Right lobe of liver (tissue), 6 donors: ENCODE measurements around the gene SLC17A7. TPM values are rescaled to one million over a fixed set of nuclear protein-coding genes. Genes with fewer than 3 reads are reported as not detected.

ENCODE experiments used
- ATAC-seq, 4 donors: fragments of 200-7000 bp; cut with Tn5 transposase; one replicate each; pipeline ENCODE4 v1.9.1; 2020; ENCODE audit warnings: mild to moderate bottlenecking in 4 of 4, moderate library complexity in 4 of 4
- DNase-seq, 3 donors: peaks; one replicate each; pipeline ENCODE4 v3.0.0-alpha.2; 2020
- H3K27ac ChIP-seq, 3 donors: fragments of 200-600 bp; one replicate each; pipeline ENCODE4 v1.8.0; 2022
- H3K27me3 ChIP-seq, 2 donors: fragments of 200-600 bp; one replicate each; pipeline ENCODE4 v1.8.0; 2022
- H3K36me3 ChIP-seq, 4 donors: fragments of 200-600 bp; sonication (generic) in 1 of 4; one replicate each; pipeline versions ENCODE4 v1.5.1 to v1.8.0; 2017 to 2022; ENCODE audit warnings: control low read depth in 1 of 4
- H3K4me1 ChIP-seq, 4 donors: fragments of 200-600 bp; sonication (generic) in 1 of 4; one replicate each; pipeline versions ENCODE4 v1.5.1 to v1.8.0; 2017 to 2022; ENCODE audit warnings: control low read depth in 1 of 4
- H3K4me3 ChIP-seq, 3 donors: fragments of 200-600 bp; one replicate each; pipeline ENCODE4 v1.8.0; 2022
- H3K9me3 ChIP-seq, 4 donors: fragments of 200-600 bp; sonication (generic) in 1 of 4; one replicate each; pipeline versions ENCODE4 v1.5.1 to v1.8.0; 2017 to 2022; ENCODE audit warnings: control low read depth in 1 of 4
- CTCF ChIP-seq, 4 donors: fragments of 200-600 bp in 3 of 4; fragments of 450-650 bp in 1 of 4; IDR thresholded peaks; one replicate each; pipeline versions ENCODE4 v1.5.1 to v1.8.0; 2016 to 2022; ENCODE audit warnings: antibody characterized with exemption in 4 of 4, mild to moderate bottlenecking in 2 of 4
- POLR2A ChIP-seq: fragments of 450-650 bp; IDR thresholded peaks from one replicate; pipeline ENCODE4 v1.6.1; 2017; ENCODE audit warnings: antibody characterized with exemption, mild to moderate bottlenecking
- WGBS: methylation state at CpG from one replicate; pipeline ENCODE4 v1.1.6; 2018; ENCODE audit warnings: low coverage, low lambda C conversion rate; ENCODE audit not compliant: insufficient coverage; ENCODE audit errors: missing lambda C conversion rate; 5-methylcytosine and 5-hydroxymethylcytosine counted together
- intact Hi-C, 2 donors: fragments of 100-400 bp; cut with DNase I; formaldehyde crosslinking; loops; one replicate each; pipeline versions ENCODE4 v1.11.2 to v1.14.1; 2022
- total RNA-seq, 6 experiments: library from RNA; depleted of rRNA in 2 of 6; stranded (reverse); fragments of >200 nt in 2 of 6; fragmentation: NEBNext Ultra II Directional in 3 of 6; extraction: Animal tissue kit (Norgen Biotek cat#: 25700) in 3 of 6; gene quantifications; one replicate each; pipeline versions ENCODE4 v1.1.0 to v1.2.4, GENCODE V29; 2016 to 2023
- donor health status: DM: no; HTN: yes; CAD: no.
- donor health status: DM: no; HTN: no; CAD: no.
- donor health status: DM: no; HTN: no; CAD: no.
- donor health status: DM: no; HTN: yes; CAD: no.
- donor health status: DM: no; HTN: yes; CAD: no.

The SLC17A7 gene
- total RNA-seq, 6 experiments from 2014 or later: 0.13 TPM; not detected in 5

DNA sequence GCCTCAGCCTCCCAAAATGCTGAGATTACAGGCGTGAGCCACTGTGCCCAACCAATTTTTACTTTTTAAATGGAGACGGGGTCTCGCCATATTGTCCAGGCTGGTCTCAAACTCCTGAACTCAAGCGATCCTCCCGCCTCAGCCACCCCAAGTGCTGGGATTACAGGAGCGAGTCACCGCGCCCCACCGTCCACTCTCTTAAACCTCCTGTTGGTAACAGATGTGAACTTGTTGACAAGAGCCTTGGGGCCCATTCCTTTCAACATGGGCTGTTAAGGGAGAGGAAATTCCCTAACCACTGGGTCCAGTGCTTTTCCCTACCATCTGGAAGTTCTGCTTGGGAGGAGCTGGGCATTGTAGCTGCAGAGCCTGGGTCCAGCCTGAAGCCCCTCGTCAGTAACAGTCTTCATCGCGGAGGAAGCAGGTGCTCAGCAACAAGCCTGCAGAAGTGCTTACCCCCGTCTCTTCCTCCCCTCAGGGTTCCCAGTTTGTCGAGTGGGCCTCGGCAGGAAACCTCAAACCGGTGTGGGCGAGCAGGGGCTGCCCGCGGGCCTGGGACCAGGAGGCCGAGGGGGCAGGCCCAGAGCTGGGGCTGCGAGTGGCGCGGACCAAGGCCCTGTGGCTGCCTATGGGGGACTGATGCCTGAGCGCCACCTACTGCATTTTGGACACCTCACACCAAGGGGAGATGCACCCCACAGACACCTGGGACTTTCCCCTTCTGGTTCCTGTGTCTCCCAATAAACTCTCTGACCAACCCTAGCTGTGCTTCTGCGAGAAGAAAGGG lies 28.7 kb upstream of the SLC17A7 start:
- H3K27ac ChIP-seq: no peak overlapping the region
- intact Hi-C loops: no loop called here
- no peak for TF ChIP-seq POLR2A
- TF ChIP-seq CTCF (IDR thresholded peaks at IDR 0.05): peak in 2 of 4 donors; percentile 8 to 15
- DNase-seq (no peak), ATAC-seq (peak; percentile 3 to 48 (median 22))
- H3K36me3 ChIP-seq: no peaks in the 10 kb centered on the region
- no peaks in the 10 kb centered on the region for H3K9me3 ChIP-seq
- WGBS: 85% methylated on average over 6 of the region's 25 CpGs
- peaks cover 0 to 5% (median 0%) of the 10 kb centered on the region in 4 donors for H3K4me1 ChIP-seq
- no peaks in the 10 kb centered on the region for H3K27me3 ChIP-seq
- no peak overlapping the region for H3K4me3 ChIP-seq

- no peaks in the 10 kb centered on the region for H3K9me3 ChIP-seq
- H3K4me3 ChIP-seq: no peak overlapping the region
- WGBS: 53% methylated on average over 10 of the region's 15 CpGs
- no peak overlapping the region for H3K27ac ChIP-seq
- intact Hi-C loops: no loop called here
- H3K4me1 ChIP-seq: peaks cover 0 to 5% (median 0%) of the 10 kb centered on the region in 4 donors
- TF ChIP-seq POLR2A: no peak
- TF ChIP-seq CTCF (IDR thresholded peaks at IDR 0.05): no peak
- H3K36me3 ChIP-seq: no peaks in the 10 kb centered on the region
- DNase-seq: no peak
- no peaks in the 10 kb centered on the region for H3K27me3 ChIP-seq
- ATAC-seq: peak in 2 of 4 donors; percentile 14 to 34
Measured at GRCh38 chr19:49468746-49469447, 27.6 kb upstream of the SLC17A7 start.

- H3K27ac ChIP-seq: no peak overlapping the region
- no peak for DNase-seq
- no peaks in the 10 kb centered on the region for H3K9me3 ChIP-seq
- ATAC-seq: no peak
- H3K4me1 ChIP-seq: no peaks in the 10 kb centered on the region
- TF ChIP-seq POLR2A (no peak), CTCF (IDR thresholded peaks at IDR 0.05) (no peak)
- H3K36me3 ChIP-seq: no peaks in the 10 kb centered on the region
- intact Hi-C loops: no loop called here
- WGBS: 100% methylated on average over 3 of the region's 19 CpGs
- H3K4me3 ChIP-seq: no peak overlapping the region
- no peaks in the 10 kb centered on the region for H3K27me3 ChIP-seq
Measured at GRCh38 chr19:49468199-49468598, 26.9 kb upstream of the SLC17A7 start.

- H3K27ac ChIP-seq: no peak overlapping the region
- intact Hi-C loops: no loop called here
- no peak overlapping the region for H3K4me3 ChIP-seq
- H3K9me3 ChIP-seq: no peaks in the 10 kb centered on the region
- peaks cover 0 to 3% (median 0%) of the 10 kb centered on the region in 4 donors for H3K36me3 ChIP-seq
- DNase-seq: no peak
- ATAC-seq: no peak
- no peaks in the 10 kb centered on the region for H3K27me3 ChIP-seq
- no peak for TF ChIP-seq POLR2A
- no peak for TF ChIP-seq CTCF (IDR thresholded peaks at IDR 0.05)
- no peaks in the 10 kb centered on the region for H3K4me1 ChIP-seq
- WGBS: no CpG with 5 or more reads among the region's 3 CpGs
Measured at GRCh38 chr19:49465371-49465770, 24.0 kb upstream of the SLC17A7 start.
